ENCODE measurements around the gene SSR1.

DNA sequence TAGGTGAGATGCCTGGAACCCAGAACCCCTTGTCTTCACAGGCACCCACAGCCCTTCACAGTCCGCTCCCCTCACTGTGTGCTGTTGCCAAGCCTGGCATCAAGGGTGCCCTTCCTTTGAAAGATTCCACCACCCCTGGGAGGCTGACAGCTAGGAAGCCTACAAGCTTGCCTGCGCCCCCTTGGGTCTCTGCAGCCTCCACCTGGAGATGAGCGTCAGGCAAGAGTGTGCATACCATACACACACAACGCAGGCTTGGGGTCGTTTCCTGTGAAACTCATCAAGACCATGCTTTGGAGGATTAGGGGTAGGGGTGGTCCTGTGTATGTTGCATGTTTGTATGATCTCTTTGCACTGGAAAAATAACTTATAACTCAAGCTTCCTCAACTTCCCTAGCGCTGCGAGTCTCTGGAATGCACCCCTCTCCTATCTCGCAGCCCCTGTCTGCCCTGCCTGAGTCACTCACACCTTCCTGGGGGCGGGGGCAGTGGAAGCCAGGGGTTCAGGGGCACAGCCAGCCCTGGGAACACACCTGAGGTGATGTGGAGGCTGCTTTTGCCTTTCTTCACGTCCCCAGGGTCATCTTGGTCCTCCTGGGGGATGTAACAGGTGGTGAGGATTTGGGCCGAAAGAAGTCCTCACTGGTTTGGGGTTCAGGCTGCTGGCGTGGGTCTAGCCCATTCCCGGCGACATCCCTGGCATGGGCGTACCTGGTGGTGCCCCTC is 67.2 kb downstream of the SSR1 start:
- TF ChIP-seq, protein P1, sequence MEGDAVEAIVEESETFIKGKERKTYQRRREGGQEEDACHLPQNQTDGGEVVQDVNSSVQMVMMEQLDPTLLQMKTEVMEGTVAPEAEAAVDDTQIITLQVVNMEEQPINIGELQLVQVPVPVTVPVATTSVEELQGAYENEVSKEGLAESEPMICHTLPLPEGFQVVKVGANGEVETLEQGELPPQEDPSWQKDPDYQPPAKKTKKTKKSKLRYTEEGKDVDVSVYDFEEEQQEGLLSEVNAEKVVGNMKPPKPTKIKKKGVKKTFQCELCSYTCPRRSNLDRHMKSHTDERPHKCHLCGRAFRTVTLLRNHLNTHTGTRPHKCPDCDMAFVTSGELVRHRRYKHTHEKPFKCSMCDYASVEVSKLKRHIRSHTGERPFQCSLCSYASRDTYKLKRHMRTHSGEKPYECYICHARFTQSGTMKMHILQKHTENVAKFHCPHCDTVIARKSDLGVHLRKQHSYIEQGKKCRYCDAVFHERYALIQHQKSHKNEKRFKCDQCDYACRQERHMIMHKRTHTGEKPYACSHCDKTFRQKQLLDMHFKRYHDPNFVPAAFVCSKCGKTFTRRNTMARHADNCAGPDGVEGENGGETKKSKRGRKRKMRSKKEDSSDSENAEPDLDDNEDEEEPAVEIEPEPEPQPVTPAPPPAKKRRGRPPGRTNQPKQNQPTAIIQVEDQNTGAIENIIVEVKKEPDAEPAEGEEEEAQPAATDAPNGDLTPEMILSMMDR (conservative IDR thresholded peaks at IDR 0.05 in 1 of 2, IDR thresholded peaks at IDR 0.05 in 1 of 2; ENCODE audit: extremely low read depth in 1 of 2, insufficient read depth in 1 of 2, low read depth in 1 of 2, low read length in 2 of 2), result no peak
- no peak for TF ChIP-seq EZH2 (IDR thresholded peaks at IDR 0.05; ENCODE audit: borderline replicate concordance, low read length)

Data from mammary epithelial cell (primary cell).